GM13977 (cell line): Measurements from ENCODE around the gene THSD4.
A peak's percentile ranks its signal among the peaks of the same experiment; 100 is the strongest.

Experiments used
- DNase-seq: peaks from one replicate; pipeline ENCODE4 v3.0.0; 2012; ENCODE audit warnings: low spot score
- in situ Hi-C: fragments of 300-500 bp; cut with MboI; formaldehyde crosslinking; loops from one replicate; pipeline ENCODE4 v1.12.0; 2022; ENCODE audit warnings: low sequenced_read_pairs, low pct_unique_long_range_greater_than_20kb, mixed read lengths, inconsistent platforms; ENCODE audit not compliant: unreplicated experiment
- TF ChIP-seq, protein P1 (sequence below): IDR thresholded peaks from 2 replicates; pipeline ENCODE4 v1.5.1; 2012; ENCODE audit warnings: mild to moderate bottlenecking, control low read depth; ENCODE audit not compliant: insufficient read depth; ENCODE audit errors: extremely low read depth, missing control alignments

The THSD4 gene

DNA sequence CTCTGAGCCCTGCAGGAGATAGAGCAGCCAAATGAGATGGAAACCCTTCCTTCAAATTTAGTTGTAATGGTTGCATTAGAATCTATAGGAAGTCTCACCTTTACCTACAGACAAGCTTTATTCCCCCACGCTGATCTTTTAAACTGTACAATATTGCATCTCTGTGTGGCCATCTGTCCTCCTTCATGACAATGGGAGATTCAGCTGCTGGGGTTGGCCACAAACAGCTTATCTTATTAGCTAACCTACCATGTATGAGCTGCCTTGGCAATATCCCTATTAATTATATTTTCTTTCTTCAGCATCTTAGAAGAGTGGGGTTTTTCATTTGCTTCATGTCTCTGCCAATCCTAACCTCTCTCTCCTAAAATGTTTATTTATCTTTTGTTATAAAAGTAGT, 456.4 kb downstream of the THSD4 start:
- in situ Hi-C loops, result no loop called here
- TF ChIP-seq, protein P1, sequence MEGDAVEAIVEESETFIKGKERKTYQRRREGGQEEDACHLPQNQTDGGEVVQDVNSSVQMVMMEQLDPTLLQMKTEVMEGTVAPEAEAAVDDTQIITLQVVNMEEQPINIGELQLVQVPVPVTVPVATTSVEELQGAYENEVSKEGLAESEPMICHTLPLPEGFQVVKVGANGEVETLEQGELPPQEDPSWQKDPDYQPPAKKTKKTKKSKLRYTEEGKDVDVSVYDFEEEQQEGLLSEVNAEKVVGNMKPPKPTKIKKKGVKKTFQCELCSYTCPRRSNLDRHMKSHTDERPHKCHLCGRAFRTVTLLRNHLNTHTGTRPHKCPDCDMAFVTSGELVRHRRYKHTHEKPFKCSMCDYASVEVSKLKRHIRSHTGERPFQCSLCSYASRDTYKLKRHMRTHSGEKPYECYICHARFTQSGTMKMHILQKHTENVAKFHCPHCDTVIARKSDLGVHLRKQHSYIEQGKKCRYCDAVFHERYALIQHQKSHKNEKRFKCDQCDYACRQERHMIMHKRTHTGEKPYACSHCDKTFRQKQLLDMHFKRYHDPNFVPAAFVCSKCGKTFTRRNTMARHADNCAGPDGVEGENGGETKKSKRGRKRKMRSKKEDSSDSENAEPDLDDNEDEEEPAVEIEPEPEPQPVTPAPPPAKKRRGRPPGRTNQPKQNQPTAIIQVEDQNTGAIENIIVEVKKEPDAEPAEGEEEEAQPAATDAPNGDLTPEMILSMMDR, result no peak
- DNase-seq, result no peak

DNA sequence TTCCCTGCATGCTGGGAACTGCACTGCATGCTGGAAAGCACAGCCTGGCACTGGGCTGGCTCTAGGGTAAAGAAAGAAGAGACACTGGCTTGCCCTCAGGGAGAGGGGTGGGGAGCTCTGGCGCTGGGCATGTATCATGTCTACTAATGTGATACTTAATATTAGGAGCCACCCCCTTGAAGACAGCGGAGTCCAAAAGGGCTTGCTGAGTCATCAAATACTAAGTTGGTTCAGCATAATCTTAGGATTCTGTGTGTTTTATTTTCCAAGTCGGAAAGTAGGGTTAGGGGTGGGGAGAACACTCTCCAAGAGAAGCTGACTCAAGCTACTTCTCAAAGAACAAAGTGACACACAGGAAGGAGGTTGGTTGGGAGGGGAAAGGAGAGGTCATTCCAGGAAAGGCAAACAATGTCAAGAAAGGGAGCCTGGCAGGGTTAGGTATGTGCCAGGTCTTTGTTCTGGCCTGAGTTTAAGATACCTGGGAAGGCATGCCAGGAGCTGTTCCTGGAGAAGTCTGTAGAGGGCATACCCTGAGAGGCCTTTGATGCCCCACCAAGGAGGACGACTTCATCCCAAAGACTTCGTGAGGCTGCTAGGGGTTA, 457.3 kb downstream of the THSD4 start:
- no peak for DNase-seq
- TF ChIP-seq, protein P1, result no peak
- in situ Hi-C loops, result no loop called here

DNA sequence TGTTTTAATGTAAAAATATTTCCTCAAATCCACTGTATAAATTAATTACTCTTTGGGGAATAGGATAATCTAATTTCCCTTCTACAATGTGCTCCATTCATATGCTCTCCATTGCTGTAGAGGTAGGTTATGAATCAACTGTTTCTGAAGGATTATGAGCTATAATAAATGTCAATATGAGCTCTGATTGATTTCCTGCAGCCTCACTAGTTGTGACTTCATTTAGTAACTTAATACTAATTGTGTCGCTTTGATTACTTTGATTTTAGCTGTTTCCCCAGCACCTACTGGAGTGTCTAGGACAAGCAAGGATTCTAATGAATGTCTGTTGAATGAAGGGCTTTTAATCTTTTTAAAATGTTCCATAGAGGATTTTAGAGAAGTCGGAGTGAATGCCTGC, 458.3 kb downstream of the THSD4 start:
- TF ChIP-seq, protein P1, result no peak
- no peak for DNase-seq
- in situ Hi-C loops, result no loop called here

DNA sequence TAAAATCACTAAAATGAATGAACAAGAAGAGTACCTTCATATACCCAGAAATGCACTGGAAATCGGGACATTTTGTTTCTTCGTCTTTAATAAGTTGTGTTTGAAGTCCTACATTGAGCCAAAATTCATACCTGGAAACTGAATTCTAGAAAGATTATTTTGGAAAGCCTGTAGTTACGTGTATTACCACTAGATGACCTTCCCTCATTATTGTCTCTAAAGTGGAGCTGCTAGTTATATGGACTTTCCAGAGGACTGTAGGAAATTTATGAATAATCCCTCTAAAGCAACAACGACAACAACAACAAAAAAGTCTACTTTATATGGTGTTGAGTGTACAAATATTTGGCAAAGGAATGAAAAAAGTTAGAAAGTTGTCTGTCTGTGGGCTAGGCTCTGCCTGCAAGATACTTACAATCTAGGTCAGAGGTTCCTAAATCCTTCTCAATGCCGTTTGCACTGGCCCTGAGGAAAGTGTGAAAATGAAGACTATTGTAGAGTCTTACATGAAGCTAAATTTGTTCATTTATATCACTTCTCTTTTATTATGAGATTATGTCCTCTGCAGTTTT, 460.3 kb downstream of the THSD4 start:
- DNase-seq, result peak; percentile 21
- in situ Hi-C loops, result no loop called here
- TF ChIP-seq, protein P1, result peak; percentile 39

DNA sequence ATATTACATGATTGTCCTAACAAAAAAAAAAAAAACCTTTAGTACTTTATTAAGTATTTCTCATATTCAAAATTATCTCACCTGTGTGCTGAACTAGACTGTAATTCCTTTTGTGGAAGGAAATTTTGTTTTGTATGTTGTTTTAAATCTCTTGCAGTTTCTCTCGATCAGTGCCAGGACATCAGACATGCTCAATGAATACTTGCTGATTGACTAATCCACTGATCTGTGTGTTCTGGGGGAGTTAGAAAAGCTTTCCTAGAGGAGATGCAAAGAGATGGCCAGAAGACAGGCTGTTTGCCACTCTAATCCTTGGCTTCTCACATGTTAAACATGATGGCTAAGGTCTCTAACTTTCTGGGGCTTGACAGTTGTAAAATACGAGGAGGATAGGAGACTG, 461.8 kb downstream of the THSD4 start:
- no peak for DNase-seq
- TF ChIP-seq, protein P1, result no peak
- in situ Hi-C loops, result no loop called here

DNA sequence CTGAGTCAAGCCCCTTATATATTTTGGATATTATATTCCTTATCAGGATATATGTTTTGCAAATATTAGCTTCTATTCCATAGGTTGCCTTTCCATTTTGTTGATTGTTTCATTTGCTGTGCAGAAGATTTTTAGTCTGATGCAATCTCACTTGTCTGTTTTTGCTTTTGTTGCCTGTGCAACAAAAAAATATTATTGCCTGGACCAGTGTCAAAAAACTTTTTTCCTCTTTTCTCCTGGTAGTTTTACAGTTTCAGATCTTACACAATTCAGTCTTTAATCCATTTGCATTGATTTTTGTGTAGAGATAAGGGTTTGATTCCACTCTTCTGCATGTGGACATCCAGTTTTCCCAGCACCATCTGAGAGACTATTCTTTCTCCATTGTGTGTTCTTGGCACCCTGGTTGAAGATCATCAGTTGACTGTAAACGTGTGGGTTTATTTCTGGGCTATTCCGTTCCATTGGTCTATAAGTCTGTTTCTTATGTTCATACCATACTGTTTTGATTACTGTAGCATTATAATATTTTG, 466.2 kb downstream of the THSD4 start:
- DNase-seq, result no peak
- TF ChIP-seq, protein P1, result no peak
- in situ Hi-C loops, result no loop called here

DNA sequence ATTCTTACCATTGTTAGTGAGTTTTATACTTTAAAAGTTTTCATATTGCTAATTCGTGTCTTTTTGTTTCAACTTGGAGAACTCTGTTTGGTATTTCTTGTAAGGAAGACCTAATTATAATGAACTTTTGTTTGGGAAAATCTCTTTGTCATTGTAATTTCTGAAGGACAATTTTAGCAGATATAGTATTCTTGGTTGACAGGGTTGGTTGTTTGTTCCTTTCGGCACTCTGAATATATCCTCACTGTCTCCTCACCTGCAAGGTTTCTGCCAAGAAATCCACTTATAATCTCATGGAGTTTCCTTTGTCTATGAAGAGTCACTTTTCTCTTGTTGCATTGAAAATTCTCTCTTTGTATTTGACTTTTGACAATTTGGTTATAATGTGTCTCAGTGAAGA, 469.9 kb downstream of the THSD4 start:
- in situ Hi-C loops, result no loop called here
- no peak for DNase-seq
- TF ChIP-seq, protein P1, result no peak
